AG04449 (cell line): ENCODE data around the gene CDC42BPA.
"Not testable (repeated sequence)": the region's sequence is repeated elsewhere in the genome, so short reads cannot be mapped to it uniquely, and the experiment has no call there.

Source experiments
- CTCF ChIA-PET: fragments of 350-600 bp; formaldehyde crosslinking; extraction: SDS; loops from one replicate; lab custom pipeline; 2021; ENCODE audit warnings: antibody characterized with exemption; lab: Yijun Ruan, JAX
- POLR2A ChIA-PET: fragments of 400-600, 350-600 bp; formaldehyde crosslinking; extraction: SDS; loops from one replicate; lab custom pipeline; 2020; ENCODE audit warnings: antibody characterized with exemption, inconsistent platforms; lab: Yijun Ruan, JAX
- DNase-seq: peaks from one replicate; pipeline ENCODE4 v3.0.0-alpha.2; 2010; ENCODE audit warnings: low read depth, low spot score
- H3K4me3 ChIP-seq: 2 replicates; pipeline ENCODE4 v1.5.1; 2011; ENCODE audit warnings: low read depth, mild to moderate bottlenecking, control low read depth, low read length
- TF ChIP-seq, protein P1 (sequence below): IDR thresholded peaks from one replicate; pipeline ENCODE4 v1.5.1; 2011; ENCODE audit warnings: mild to moderate bottlenecking, moderate library complexity, low read length, control low read depth, inconsistent platforms; ENCODE audit not compliant: insufficient read depth; ENCODE audit errors: missing control alignments

Gene CDC42BPA

DNA sequence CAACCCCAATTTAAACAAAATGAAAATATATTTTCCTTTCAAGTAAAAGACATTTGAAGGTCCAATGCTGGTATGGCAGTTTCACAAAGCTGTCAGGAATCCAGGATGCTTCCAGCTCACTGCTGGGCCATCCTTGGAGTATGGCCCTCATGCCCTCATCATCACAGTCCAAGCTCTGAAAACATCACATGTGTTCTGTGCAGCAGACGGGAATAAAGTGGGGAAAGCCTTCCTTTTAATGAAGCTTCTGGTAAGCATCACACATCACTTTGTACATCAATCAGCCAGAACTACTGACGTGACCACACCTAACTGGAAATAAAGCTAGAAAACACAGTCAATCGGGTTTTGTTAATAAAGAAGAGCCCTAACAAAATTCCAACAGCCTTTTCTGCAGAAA lies 22.7 kb downstream of the CDC42BPA start:
- no peak overlapping the region for H3K4me3 ChIP-seq
- ChIA-PET CTCF (interaction anchor here (0.7 to 0.9 kb wide), 3 partner anchors 15 to 1110 kb away, joined by 3 read pairs; no protein-coding TSS in a partner anchor), POLR2A (no interaction called here)
- TF ChIP-seq, protein P1, sequence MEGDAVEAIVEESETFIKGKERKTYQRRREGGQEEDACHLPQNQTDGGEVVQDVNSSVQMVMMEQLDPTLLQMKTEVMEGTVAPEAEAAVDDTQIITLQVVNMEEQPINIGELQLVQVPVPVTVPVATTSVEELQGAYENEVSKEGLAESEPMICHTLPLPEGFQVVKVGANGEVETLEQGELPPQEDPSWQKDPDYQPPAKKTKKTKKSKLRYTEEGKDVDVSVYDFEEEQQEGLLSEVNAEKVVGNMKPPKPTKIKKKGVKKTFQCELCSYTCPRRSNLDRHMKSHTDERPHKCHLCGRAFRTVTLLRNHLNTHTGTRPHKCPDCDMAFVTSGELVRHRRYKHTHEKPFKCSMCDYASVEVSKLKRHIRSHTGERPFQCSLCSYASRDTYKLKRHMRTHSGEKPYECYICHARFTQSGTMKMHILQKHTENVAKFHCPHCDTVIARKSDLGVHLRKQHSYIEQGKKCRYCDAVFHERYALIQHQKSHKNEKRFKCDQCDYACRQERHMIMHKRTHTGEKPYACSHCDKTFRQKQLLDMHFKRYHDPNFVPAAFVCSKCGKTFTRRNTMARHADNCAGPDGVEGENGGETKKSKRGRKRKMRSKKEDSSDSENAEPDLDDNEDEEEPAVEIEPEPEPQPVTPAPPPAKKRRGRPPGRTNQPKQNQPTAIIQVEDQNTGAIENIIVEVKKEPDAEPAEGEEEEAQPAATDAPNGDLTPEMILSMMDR: no peak
- no peak for DNase-seq

GRCh38 chr1:227285745-227286144 lies 32.5 kb downstream of the CDC42BPA start:
- no peak overlapping the region for H3K4me3 ChIP-seq
- TF ChIP-seq, protein P1: no peak
- POLR2A ChIA-PET: no interaction called here
- DNase-seq: no peak
- CTCF ChIA-PET: no interaction called here

- ChIA-PET POLR2A (no interaction called here), CTCF (interaction anchor here (1.3 to 1.8 kb wide), 3 partner anchors 8 to 27 kb away, joined by 3 to 4 read pairs (median 3); no protein-coding TSS in a partner anchor)
- DNase-seq: no peak
- no peak overlapping the region for H3K4me3 ChIP-seq
- TF ChIP-seq, protein P1: no peak
Observed at GRCh38 chr1:227281371-227281770, 36.9 kb downstream of the CDC42BPA start.

GRCh38 chr1:227280836-227281235 lies 37.5 kb downstream of the CDC42BPA start:
- CTCF ChIA-PET: interaction anchor here (1.3 to 1.8 kb wide), 3 partner anchors 9 to 27 kb away, joined by 3 to 4 read pairs (median 3); no protein-coding TSS in a partner anchor
- TF ChIP-seq, protein P1: no peak
- POLR2A ChIA-PET: no interaction called here
- no peak overlapping the region for H3K4me3 ChIP-seq
- no peak for DNase-seq

DNA sequence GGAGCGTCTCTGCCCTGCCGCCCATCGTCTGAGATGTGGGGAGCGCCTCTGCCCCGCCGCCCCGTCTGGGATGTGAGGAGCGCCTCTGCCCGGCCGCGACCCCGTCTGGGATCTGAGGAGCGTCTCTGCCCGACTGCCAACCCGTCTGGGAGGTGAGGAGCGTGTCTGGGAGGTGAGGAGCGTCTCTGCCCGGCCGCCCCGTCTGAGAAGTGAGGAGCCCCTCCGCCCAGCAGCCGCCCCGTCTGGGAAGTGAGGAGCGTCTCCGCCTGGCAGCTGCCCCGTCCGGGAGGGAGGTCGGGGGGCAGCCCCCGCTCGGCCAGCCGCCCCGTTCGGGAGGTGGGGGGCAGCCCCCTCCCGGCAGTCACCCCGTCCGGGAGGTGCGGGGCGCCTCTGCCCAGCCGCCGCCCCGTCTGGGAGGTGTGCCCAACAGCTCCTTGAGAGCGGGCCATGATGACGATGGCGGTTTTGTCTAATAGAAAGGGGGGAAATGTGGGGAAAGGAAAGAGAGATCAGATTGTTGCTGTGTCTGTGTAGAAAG lies 42.1 kb downstream of the CDC42BPA start:
- CTCF ChIA-PET, POLR2A ChIA-PET, H3K4me3 ChIP-seq, DNase-seq: not testable (repeated sequence)

DNA sequence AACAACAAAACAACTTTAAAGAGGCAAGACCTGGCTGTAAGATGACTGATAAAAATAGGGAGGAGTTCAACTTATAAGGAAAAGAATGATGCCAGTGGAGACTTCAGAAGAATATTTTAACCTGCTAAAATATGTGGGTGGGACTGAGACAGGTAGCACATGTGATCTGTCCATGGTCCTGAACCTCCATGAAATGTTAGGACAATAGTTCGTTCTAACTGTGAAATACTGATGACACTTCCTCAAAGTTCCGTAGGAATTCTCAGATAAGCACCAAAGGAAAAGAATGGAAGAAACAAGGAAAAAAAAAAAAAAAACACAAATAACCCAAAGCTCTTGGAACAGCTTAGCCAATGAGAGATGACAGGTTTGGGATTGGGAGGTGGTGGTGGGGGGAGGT lies 44.7 kb downstream of the CDC42BPA start:
- CTCF ChIA-PET: no interaction called here

More for the DNA sequence above, 44.7 kb downstream of the CDC42BPA start:
- TF ChIP-seq, protein P1: no peak
- H3K4me3 ChIP-seq: no peak overlapping the region
- POLR2A ChIA-PET: no interaction called here
- DNase-seq: no peak
